SK-N-SH (cell line): Measurements from ENCODE around the gene MON1B. TPM values are rescaled to one million over a fixed set of nuclear protein-coding genes. Genes with fewer than 3 reads are reported as not detected.

Experiments used
- CTCF ChIA-PET: fragments of 300-600, 350-600 bp; formaldehyde crosslinking; extraction: SDS; loops from one replicate; lab custom pipeline; 2021; lab: Yijun Ruan, JAX
- POLR2A ChIA-PET: fragments of 350-600 bp; sonication (Branson Sonifier 250); formaldehyde crosslinking; extraction: SDS; loops from one replicate; lab custom pipeline; 2020; ENCODE audit warnings: antibody characterized with exemption, inconsistent platforms; lab: Yijun Ruan, JAX
- DNase-seq: peaks from one replicate; pipeline ENCODE4 v3.0.0; 2012
- H2AFZ ChIP-seq: fragments of 200-600 bp; sonication (generic); 2 replicates; pipeline ENCODE4 v1.8.1; 2016; ENCODE audit warnings: antibody characterized with exemption, mild to moderate bottlenecking, low read depth
- H3F3A ChIP-seq: fragments of 200-600 bp; sonication (generic); replicated peaks from 2 replicates; pipeline ENCODE3; 2016; ENCODE audit warnings: antibody characterized with exemption, mild to moderate bottlenecking; ENCODE audit not compliant: insufficient read depth
- H3K27ac ChIP-seq, 2 experiments: fragments of 200-500 bp in 1 of 2; fragments of 200-600 bp in 1 of 2; sonication (Bioruptor generic) in 1 of 2; sonication (generic), shearing (Covaris generic) in 1 of 2; 2 replicates each; pipeline versions ENCODE4 v1.5.1 to v1.6.1; 2014 to 2016; ENCODE audit warnings: low read depth in 2 of 2, inconsistent platforms in 1 of 2, low read length in 1 of 2, mild to moderate bottlenecking in 1 of 2, mixed read lengths in 1 of 2
- H3K27me3 ChIP-seq: fragments of 200-600 bp; sonication (generic), shearing (Covaris generic); 2 replicates; pipeline ENCODE4 v1.6.1; 2016; ENCODE audit warnings: mixed run types; ENCODE audit not compliant: insufficient read depth
- H3K36me3 ChIP-seq, 2 experiments: fragments of 200-500 bp in 1 of 2; fragments of 200-600 bp in 1 of 2; sonication (Bioruptor generic) in 1 of 2; sonication (generic) in 1 of 2; replicated peaks in 1 of 2; 2 replicates each; pipeline versions ENCODE3 to v1.5.1; 2014 to 2016; ENCODE audit warnings: low read length in 1 of 2, mild to moderate bottlenecking in 1 of 2; ENCODE audit not compliant: insufficient read depth in 2 of 2, control insufficient read depth in 1 of 2
- H3K4me1 ChIP-seq, 2 experiments: fragments of 200-500 bp in 1 of 2; fragments of 200-600 bp in 1 of 2; sonication (Bioruptor generic) in 1 of 2; sonication (generic), shearing (Covaris generic) in 1 of 2; 2 replicates each; pipeline versions ENCODE4 v1.5.1 to v1.6.1; 2014 to 2016; ENCODE audit warnings: low read depth in 1 of 2, low read length in 1 of 2, mixed run types in 1 of 2; ENCODE audit not compliant: insufficient read depth in 2 of 2, control insufficient read depth in 1 of 2
- H3K4me2 ChIP-seq: fragments of 200-600 bp; sonication (generic), shearing (Covaris generic); 2 replicates; pipeline ENCODE4 v1.6.1; 2017; ENCODE audit warnings: mixed run types
- H3K4me3 ChIP-seq, 2 experiments: fragments of 200-500 bp in 1 of 2; fragments of 200-600 bp in 1 of 2; sonication (Bioruptor generic) in 1 of 2; sonication (generic), shearing (Covaris generic) in 1 of 2; 2 replicates each; pipeline versions ENCODE4 v1.5.1 to v1.8.1; 2014 to 2016; ENCODE audit warnings: low read depth in 2 of 2, inconsistent platforms in 1 of 2, low read length in 1 of 2, mild to moderate bottlenecking in 1 of 2, mixed read lengths in 1 of 2, moderate library complexity in 1 of 2
- H3K79me2 ChIP-seq: fragments of 200-600 bp; sonication (generic); 2 replicates; pipeline ENCODE4 v1.8.1; 2017; ENCODE audit warnings: mild to moderate bottlenecking; ENCODE audit not compliant: insufficient read depth
- H3K9ac ChIP-seq: fragments of 200-600 bp; sonication (generic); 2 replicates; pipeline ENCODE4 v1.6.1; 2017; ENCODE audit warnings: mixed run types
- H3K9me2 ChIP-seq: fragments of 200-600 bp; sonication (generic); 2 replicates; pipeline ENCODE4 v1.6.1; 2017; ENCODE audit warnings: mixed run types
- H3K9me3 ChIP-seq: fragments of 200-600 bp; sonication (generic); 2 replicates; pipeline ENCODE4 v1.6.1; 2017; ENCODE audit warnings: mixed run types, mild to moderate bottlenecking, moderate library complexity
- H4K20me1 ChIP-seq: fragments of 200-600 bp; sonication (generic); 2 replicates; pipeline ENCODE4 v1.6.1; 2017; ENCODE audit warnings: mild to moderate bottlenecking, mixed run types; ENCODE audit not compliant: insufficient read depth
- CHD2 ChIP-seq: fragments of 150-350 bp; IDR thresholded peaks from 2 replicates; pipeline ENCODE4 v1.6.1; 2018; ENCODE audit warnings: low read length; ENCODE audit not compliant: partially characterized antibody
- ELF1 ChIP-seq: IDR thresholded peaks from 2 replicates; pipeline ENCODE4 v1.4.0; 2012
- EP300 ChIP-seq, 2 experiments: IDR thresholded peaks; 2 replicates each; pipeline versions ENCODE4 v1.4.0 to v1.6.1; 2012; ENCODE audit warnings: borderline replicate concordance in 1 of 2, low read depth in 1 of 2, low read length in 1 of 2
- FOSL2 ChIP-seq: IDR thresholded peaks from 2 replicates; pipeline ENCODE4 v1.4.0; 2012; ENCODE audit warnings: low read depth, mild to moderate bottlenecking, moderate library complexity, borderline replicate concordance
- GATA2 ChIP-seq: sonication (generic); formaldehyde crosslinking; IDR thresholded peaks from 2 replicates; pipeline ENCODE4 v1.5.0; 2020; ENCODE audit warnings: mild to moderate bottlenecking, missing genetic modification reagents
- MXI1 ChIP-seq: IDR thresholded peaks from 2 replicates; pipeline ENCODE4 v1.6.1; 2012; ENCODE audit warnings: mild to moderate bottlenecking, low read depth, low read length, improper control_type of control experiment
- NFIC ChIP-seq: IDR thresholded peaks from 2 replicates; pipeline ENCODE4 v1.4.0; 2012; ENCODE audit warnings: borderline replicate concordance
- POLR2AphosphoS5 ChIP-seq: IDR thresholded peaks from 2 replicates; pipeline ENCODE4 v1.6.1; 2012; ENCODE audit warnings: low read depth, low read length
- RFX5 ChIP-seq: IDR thresholded peaks from 2 replicates; pipeline ENCODE4 v1.6.1; 2012; ENCODE audit warnings: mild to moderate bottlenecking, improper control_type of control experiment, low read length
- TCF12 ChIP-seq: IDR thresholded peaks from 2 replicates; pipeline ENCODE4 v1.4.0; 2012
- TEAD4 ChIP-seq: IDR thresholded peaks from 2 replicates; pipeline ENCODE4 v1.4.0; 2012; ENCODE audit warnings: mild to moderate bottlenecking, borderline replicate concordance; ENCODE audit not compliant: insufficient read depth
- YY1 ChIP-seq: IDR thresholded peaks from 2 replicates; pipeline ENCODE4 v1.4.0; 2012; ENCODE audit warnings: low read depth, mild to moderate bottlenecking
- WGBS: methylation state at CpG from one replicate; pipeline ENCODE4 v1.1.6; 2017; ENCODE audit warnings: low lambda C conversion rate; 5-methylcytosine and 5-hydroxymethylcytosine counted together
- polyA plus RNA-seq, 3 experiments: library from polyadenylated mRNA; depleted of rRNA; stranded (reverse); fragments of >200 nt; gene quantifications; 2 replicates each; pipeline ENCODE4 v1.2.3, GENCODE V29; 2012
- TF ChIP-seq, protein P1 (sequence below): IDR thresholded peaks from 2 replicates; pipeline ENCODE4 v1.4.0; 2012; ENCODE audit warnings: low read depth
- TF ChIP-seq, protein P2 (sequence below): IDR thresholded peaks from 2 replicates; pipeline ENCODE4 v1.4.0; 2012; ENCODE audit warnings: low read depth, borderline replicate concordance
- TF ChIP-seq, protein P3 (sequence below): IDR thresholded peaks from 2 replicates; pipeline ENCODE4 v1.6.1; 2012; ENCODE audit warnings: mild to moderate bottlenecking, low read depth, low read length, moderate library complexity

The MON1B gene
- polyA plus RNA-seq, 1 of the 3 experiments (the other 2 are of a cell fraction), result 16.9 TPM

DNA sequence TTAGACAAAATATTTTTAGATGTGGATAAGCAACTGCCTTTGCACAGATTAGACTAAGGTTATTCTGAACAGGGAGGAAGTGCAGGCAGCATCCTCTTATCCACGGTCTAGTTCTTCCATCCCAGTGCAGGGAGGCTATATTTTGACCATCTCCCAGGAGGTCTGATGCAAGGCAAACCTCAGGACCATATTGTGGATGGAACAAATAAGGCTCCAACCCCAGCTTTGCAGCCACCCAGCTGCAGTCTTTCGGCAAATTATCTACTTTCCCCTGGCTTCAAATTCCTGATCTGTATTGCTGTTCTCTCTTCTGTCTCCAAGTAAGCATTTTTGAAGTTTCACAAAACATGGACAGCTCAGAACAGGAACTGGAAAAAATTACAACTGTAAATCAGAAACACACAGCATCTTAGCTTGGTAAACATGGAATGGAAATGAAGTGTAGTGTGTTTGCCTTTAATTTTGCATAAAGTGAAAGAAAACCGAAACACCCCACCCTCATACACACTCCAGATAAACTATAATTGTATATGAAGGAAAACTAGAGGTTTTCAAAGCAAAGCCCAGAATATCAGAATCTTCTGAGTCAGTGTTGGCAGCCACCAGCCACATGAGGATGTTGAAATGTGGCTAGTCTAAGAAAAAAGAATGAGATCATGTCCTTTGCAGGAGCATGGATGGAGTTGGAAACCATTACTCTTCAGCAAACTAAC is 33.5 kb upstream of the MON1B start:
- H2AFZ ChIP-seq, result no peak overlapping the region
- H3K27ac ChIP-seq, result no peak overlapping the region
- POLR2A ChIA-PET, result no interaction called here
- no peaks in the 10 kb centered on the region for H3K9me3 ChIP-seq
- H3K4me1 ChIP-seq, result peaks cover 0 to 2% of the 10 kb centered on the region in 2 experiments; a peak in 1 of 4 replicates
- H3K9ac ChIP-seq, result no peak overlapping the region
- H4K20me1 ChIP-seq, result no peaks in the 10 kb centered on the region
- TF ChIP-seq, protein P1, sequence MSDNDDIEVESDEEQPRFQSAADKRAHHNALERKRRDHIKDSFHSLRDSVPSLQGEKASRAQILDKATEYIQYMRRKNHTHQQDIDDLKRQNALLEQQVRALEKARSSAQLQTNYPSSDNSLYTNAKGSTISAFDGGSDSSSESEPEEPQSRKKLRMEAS, result no peak
- no peak for TF ChIP-seq MXI1
- H3K4me3 ChIP-seq, result no peak overlapping the region
- CTCF ChIA-PET, result interaction anchor here (1.3 kb wide), 1 partner anchor 13 kb away, joined by 3 read pairs; no protein-coding TSS in a partner anchor
- H3K4me2 ChIP-seq, result no peak overlapping the region
- no peaks in the 10 kb centered on the region for H3F3A ChIP-seq
- no peaks in the 10 kb centered on the region for H3K9me2 ChIP-seq
- no peaks in the 10 kb centered on the region for H3K79me2 ChIP-seq
- no peaks in the 10 kb centered on the region for H3K27me3 ChIP-seq
- no peaks in the 10 kb centered on the region for H3K36me3 ChIP-seq
- no peak for DNase-seq
- WGBS, result 32% methylated on average over 3 of the region's 3 CpGs

DNA sequence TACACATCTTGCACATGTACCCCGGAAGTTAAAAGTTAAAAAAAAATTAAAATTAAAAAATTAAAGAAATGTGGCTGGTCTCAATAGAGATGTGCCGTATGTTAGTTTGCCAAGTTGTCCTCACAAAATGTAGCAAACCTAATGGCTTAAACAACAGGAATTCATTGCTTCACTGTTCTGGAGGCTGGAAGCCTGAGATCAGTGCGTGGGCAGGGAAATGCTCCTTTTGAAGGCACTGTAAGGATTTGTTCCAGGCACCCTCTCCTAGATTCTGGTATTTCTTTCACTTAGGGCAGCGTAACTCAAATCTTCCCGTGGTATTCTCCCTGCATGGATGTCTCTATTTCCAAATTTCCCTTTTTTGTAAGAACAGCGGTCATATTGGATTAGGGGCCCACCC is 32.7 kb upstream of the MON1B start:
- CTCF ChIA-PET, result no interaction called here
- H3F3A ChIP-seq, result no peaks in the 10 kb centered on the region
- H3K9ac ChIP-seq, result no peak overlapping the region
- H2AFZ ChIP-seq, result no peak overlapping the region
- no peak overlapping the region for H3K4me3 ChIP-seq
- H3K4me1 ChIP-seq, result peaks cover 0 to 2% of the 10 kb centered on the region in 2 experiments; a peak in 1 of 4 replicates
- H4K20me1 ChIP-seq, result no peaks in the 10 kb centered on the region
- H3K27me3 ChIP-seq, result no peaks in the 10 kb centered on the region
- no peak overlapping the region for H3K27ac ChIP-seq
- DNase-seq, result no peak
- no peaks in the 10 kb centered on the region for H3K36me3 ChIP-seq
- no peak for TF ChIP-seq TCF12
- TF ChIP-seq RFX5, result no peak
- TF ChIP-seq POLR2AphosphoS5, result no peak
- TF ChIP-seq GATA2 (CRISPR knock-in tag), result no peak
- TF ChIP-seq, protein P2, sequence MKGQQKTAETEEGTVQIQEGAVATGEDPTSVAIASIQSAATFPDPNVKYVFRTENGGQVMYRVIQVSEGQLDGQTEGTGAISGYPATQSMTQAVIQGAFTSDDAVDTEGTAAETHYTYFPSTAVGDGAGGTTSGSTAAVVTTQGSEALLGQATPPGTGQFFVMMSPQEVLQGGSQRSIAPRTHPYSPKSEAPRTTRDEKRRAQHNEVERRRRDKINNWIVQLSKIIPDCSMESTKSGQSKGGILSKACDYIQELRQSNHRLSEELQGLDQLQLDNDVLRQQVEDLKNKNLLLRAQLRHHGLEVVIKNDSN, result no peak
- no peak for TF ChIP-seq NFIC
- TF ChIP-seq CHD2, result no peak
- TF ChIP-seq FOSL2, result no peak
- TF ChIP-seq, protein P1, result no peak
- H3K9me3 ChIP-seq, result no peaks in the 10 kb centered on the region
- POLR2A ChIA-PET, result no interaction called here
- WGBS, result 56% methylated on average over 6 of the region's 6 CpGs
- no peak overlapping the region for H3K4me2 ChIP-seq
- no peaks in the 10 kb centered on the region for H3K9me2 ChIP-seq
- H3K79me2 ChIP-seq, result no peaks in the 10 kb centered on the region

GRCh38 chr16:77165006-77165405 is 26.0 kb upstream of the MON1B start:
- POLR2A ChIA-PET, result no interaction called here
- no peak for DNase-seq
- WGBS, result 34% methylated on average over 2 of the region's 2 CpGs
- no peaks in the 10 kb centered on the region for H3K9me3 ChIP-seq
- H3K79me2 ChIP-seq, result no peaks in the 10 kb centered on the region
- no peak overlapping the region for H3K4me2 ChIP-seq
- no peaks in the 10 kb centered on the region for H3F3A ChIP-seq
- H3K36me3 ChIP-seq, result no peaks in the 10 kb centered on the region
- no peak overlapping the region for H3K9ac ChIP-seq
- H3K9me2 ChIP-seq, result no peaks in the 10 kb centered on the region
- H3K27me3 ChIP-seq, result no peaks in the 10 kb centered on the region
- peaks cover 0 to 2% of the 10 kb centered on the region in 2 experiments; a peak in 1 of 4 replicates for H3K4me1 ChIP-seq
- H3K4me3 ChIP-seq, result no peak overlapping the region
- no peak overlapping the region for H2AFZ ChIP-seq
- no peaks in the 10 kb centered on the region for H4K20me1 ChIP-seq
- no peak overlapping the region for H3K27ac ChIP-seq
- CTCF ChIA-PET, result no interaction called here
- no peak for TF ChIP-seq FOSL2
- no peak for TF ChIP-seq TEAD4
- TF ChIP-seq TCF12, result no peak
- no peak for TF ChIP-seq YY1
- TF ChIP-seq NFIC, result no peak
- no peak for TF ChIP-seq EP300 (IDR thresholded peaks at IDR 0.05; ENCODE audit: borderline replicate concordance in 1 of 2, low read depth in 1 of 2, low read length in 1 of 2)
- TF ChIP-seq, protein P3, sequence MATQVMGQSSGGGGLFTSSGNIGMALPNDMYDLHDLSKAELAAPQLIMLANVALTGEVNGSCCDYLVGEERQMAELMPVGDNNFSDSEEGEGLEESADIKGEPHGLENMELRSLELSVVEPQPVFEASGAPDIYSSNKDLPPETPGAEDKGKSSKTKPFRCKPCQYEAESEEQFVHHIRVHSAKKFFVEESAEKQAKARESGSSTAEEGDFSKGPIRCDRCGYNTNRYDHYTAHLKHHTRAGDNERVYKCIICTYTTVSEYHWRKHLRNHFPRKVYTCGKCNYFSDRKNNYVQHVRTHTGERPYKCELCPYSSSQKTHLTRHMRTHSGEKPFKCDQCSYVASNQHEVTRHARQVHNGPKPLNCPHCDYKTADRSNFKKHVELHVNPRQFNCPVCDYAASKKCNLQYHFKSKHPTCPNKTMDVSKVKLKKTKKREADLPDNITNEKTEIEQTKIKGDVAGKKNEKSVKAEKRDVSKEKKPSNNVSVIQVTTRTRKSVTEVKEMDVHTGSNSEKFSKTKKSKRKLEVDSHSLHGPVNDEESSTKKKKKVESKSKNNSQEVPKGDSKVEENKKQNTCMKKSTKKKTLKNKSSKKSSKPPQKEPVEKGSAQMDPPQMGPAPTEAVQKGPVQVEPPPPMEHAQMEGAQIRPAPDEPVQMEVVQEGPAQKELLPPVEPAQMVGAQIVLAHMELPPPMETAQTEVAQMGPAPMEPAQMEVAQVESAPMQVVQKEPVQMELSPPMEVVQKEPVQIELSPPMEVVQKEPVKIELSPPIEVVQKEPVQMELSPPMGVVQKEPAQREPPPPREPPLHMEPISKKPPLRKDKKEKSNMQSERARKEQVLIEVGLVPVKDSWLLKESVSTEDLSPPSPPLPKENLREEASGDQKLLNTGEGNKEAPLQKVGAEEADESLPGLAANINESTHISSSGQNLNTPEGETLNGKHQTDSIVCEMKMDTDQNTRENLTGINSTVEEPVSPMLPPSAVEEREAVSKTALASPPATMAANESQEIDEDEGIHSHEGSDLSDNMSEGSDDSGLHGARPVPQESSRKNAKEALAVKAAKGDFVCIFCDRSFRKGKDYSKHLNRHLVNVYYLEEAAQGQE, result no peak
- TF ChIP-seq POLR2AphosphoS5, result no peak
- no peak for TF ChIP-seq ELF1
